Measurements from ENCODE around the gene NPFF. TPM values are rescaled to one million over a fixed set of nuclear protein-coding genes. Genes with fewer than 3 reads are reported as not detected.

NPFF gene
- total RNA-seq, 1 donor = not detected

GRCh38 chr12:53530920-53531319 lies 23.6 kb upstream of the NPFF start:
- no peak overlapping the region for H3K4me3 ChIP-seq (ENCODE audit: low read depth, low read length)
- DNase-seq (ENCODE audit: low read depth) = peak; percentile 48
- TF ChIP-seq CTCF (IDR thresholded peaks at IDR 0.05; ENCODE audit: insufficient read depth, low read depth, low read length) = no peak

GRCh38 chr12:53530061-53530460 lies 22.8 kb upstream of the NPFF start:
- TF ChIP-seq CTCF (IDR thresholded peaks at IDR 0.05; ENCODE audit: insufficient read depth, low read depth, low read length) = no peak
- H3K4me3 ChIP-seq (ENCODE audit: low read depth, low read length) = no peak overlapping the region
- no peak for DNase-seq (ENCODE audit: low read depth)

GRCh38 chr12:53524476-53524875 lies 17.2 kb upstream of the NPFF start:
- no peak overlapping the region for H3K4me3 ChIP-seq (ENCODE audit: low read depth, low read length)
- TF ChIP-seq CTCF (IDR thresholded peaks at IDR 0.05; ENCODE audit: insufficient read depth, low read depth, low read length) = no peak
- no peak for DNase-seq (ENCODE audit: low read depth)

- DNase-seq (ENCODE audit: low read depth) = no peak
- no peak overlapping the region for H3K4me3 ChIP-seq (ENCODE audit: low read depth, low read length)
- no peak for TF ChIP-seq CTCF (IDR thresholded peaks at IDR 0.05; ENCODE audit: insufficient read depth, low read depth, low read length)
Observed at GRCh38 chr12:53523131-53523530, 15.8 kb upstream of the NPFF start.

GRCh38 chr12:53518381-53518780 lies 11.1 kb upstream of the NPFF start:
- TF ChIP-seq CTCF (IDR thresholded peaks at IDR 0.05; ENCODE audit: insufficient read depth, low read depth, low read length) = no peak

GRCh38 chr12:53516758-53517455 lies 9.6 kb upstream of the NPFF start:
- DNase-seq (ENCODE audit: low read depth) = no peak
- TF ChIP-seq CTCF (IDR thresholded peaks at IDR 0.05; ENCODE audit: insufficient read depth, low read depth, low read length) = no peak
- no peak overlapping the region for H3K4me3 ChIP-seq (ENCODE audit: low read depth, low read length)

More at GRCh38 chr12:53518381-53518780, 11.1 kb upstream of the NPFF start:
- H3K4me3 ChIP-seq (ENCODE audit: low read depth, low read length) = no peak overlapping the region
- no peak for DNase-seq (ENCODE audit: low read depth)

GRCh38 chr12:53515291-53515680 lies 8.0 kb upstream of the NPFF start:
- DNase-seq (ENCODE audit: low read depth) = no peak
- no peak overlapping the region for H3K4me3 ChIP-seq (ENCODE audit: low read depth, low read length)
- no peak for TF ChIP-seq CTCF (IDR thresholded peaks at IDR 0.05; ENCODE audit: insufficient read depth, low read depth, low read length)

All from fibroblast of villous mesenchyme (primary cell).